H1 (cell line): Measurements from ENCODE around the gene FARS2. TPM values are rescaled to one million over a fixed set of nuclear protein-coding genes. Genes with fewer than 3 reads are reported as not detected.

Source experiments
- CTCF ChIA-PET: fragments of 300-600 bp; sonication (Branson Sonifier 250); formaldehyde crosslinking; loops from one replicate; lab custom pipeline; 2021; ENCODE audit not compliant: partially characterized antibody; lab: Charles Lee
- POLR2A ChIA-PET: fragments of 300-600 bp; sonication (Branson Sonifier 250); formaldehyde crosslinking; loops from one replicate; lab custom pipeline; 2021; ENCODE audit warnings: inconsistent platforms; ENCODE audit not compliant: partially characterized antibody; lab: Charles Lee
- DNase-seq, 2 experiments: peaks; one replicate each; pipeline versions ENCODE4 v3.0.0 to v3.0.0-alpha.2; 2010 to 2022; ENCODE audit warnings: low spot score in 2 of 2, low read depth in 1 of 2, mixed read lengths in 1 of 2
- FAIRE-seq: peaks from 2 replicates; lab custom pipeline; 2011; peaks lifted over from hg19 to GRCh38; lab: Jason Lieb, UNC
- H2AFZ ChIP-seq: 2 replicates; pipeline ENCODE4 v1.8.1; 2012; ENCODE audit warnings: low read length, inconsistent platforms
- H2AK5ac ChIP-seq: 2 replicates; pipeline ENCODE4 v1.6.1; 2013; ENCODE audit warnings: low read depth, low read length
- H2BK120ac ChIP-seq: replicated peaks from 2 replicates; pipeline ENCODE3; 2013; ENCODE audit warnings: low read depth, low read length, inconsistent platforms
- H2BK12ac ChIP-seq: 2 replicates; pipeline ENCODE4 v1.6.1; 2013; ENCODE audit warnings: low read depth, low read length
- H2BK15ac ChIP-seq: 2 replicates; pipeline ENCODE4 v1.6.1; 2013; ENCODE audit warnings: low read length
- H2BK20ac ChIP-seq: 2 replicates; pipeline ENCODE4 v1.6.1; 2013; ENCODE audit warnings: low read length
- H2BK5ac ChIP-seq: 2 replicates; pipeline ENCODE4 v1.6.1; 2013; ENCODE audit warnings: low read depth, low read length
- H3K14ac ChIP-seq: 2 replicates; pipeline ENCODE4 v1.6.1; 2013; ENCODE audit warnings: inconsistent platforms; ENCODE audit not compliant: insufficient read length
- H3K18ac ChIP-seq: 2 replicates; pipeline ENCODE4 v1.6.1; 2013; ENCODE audit warnings: low read length; ENCODE audit errors: extremely low read depth
- H3K23ac ChIP-seq: 2 replicates; pipeline ENCODE4 v1.6.1; 2013; ENCODE audit warnings: inconsistent platforms; ENCODE audit not compliant: insufficient read length
- H3K23me2 ChIP-seq: 2 replicates; pipeline ENCODE4 v1.6.1; 2013; ENCODE audit warnings: low read depth, low read length
- H3K27ac ChIP-seq: 2 replicates; pipeline ENCODE4 v1.6.1; 2011; ENCODE audit warnings: low read depth, low read length, inconsistent platforms
- H3K27me3 ChIP-seq, 4 experiments: replicated peaks in 1 of 4; 1 replicate in 1 of 4; 2 replicates in 3 of 4; pipeline versions ENCODE4 v1.6.1 to v1.8.1; 2011 to 2013; ENCODE audit warnings: low read length in 3 of 4, mild to moderate bottlenecking in 3 of 4, inconsistent platforms in 2 of 4, mixed read lengths in 2 of 4, moderate library complexity in 1 of 4; ENCODE audit not compliant: control insufficient read depth in 3 of 4, insufficient read depth in 3 of 4; ENCODE audit errors: extremely low read depth in 1 of 4
- H3K36me3 ChIP-seq, 4 experiments: 2 replicates each; pipeline versions ENCODE4 v1.6.1 to v1.8.1; 2011 to 2013; ENCODE audit warnings: mild to moderate bottlenecking in 4 of 4, low read length in 3 of 4, moderate library complexity in 2 of 4, control low read depth in 1 of 4, inconsistent platforms in 1 of 4; ENCODE audit not compliant: insufficient read depth in 4 of 4, control insufficient read depth in 2 of 4
- H3K4ac ChIP-seq: replicated peaks from 2 replicates; pipeline ENCODE3; 2013; ENCODE audit warnings: low read length, low read depth, mixed read lengths, inconsistent platforms; ENCODE audit not compliant: insufficient read length
- H3K4me1 ChIP-seq, 4 experiments: replicated peaks in 1 of 4; 1 replicate in 1 of 4; 2 replicates in 3 of 4; pipeline versions ENCODE4 v1.6.1 to v1.8.1; 2011 to 2013; ENCODE audit warnings: low read length in 3 of 4, inconsistent platforms in 2 of 4, mixed read lengths in 1 of 4; ENCODE audit not compliant: insufficient read depth in 4 of 4, control insufficient read depth in 3 of 4
- H3K4me2 ChIP-seq, 2 experiments: 2 replicates each; pipeline versions ENCODE4 v1.6.1 to v1.8.1; 2011 to 2013; ENCODE audit warnings: low read depth in 2 of 2, low read length in 2 of 2, control low read depth in 1 of 2, inconsistent platforms in 1 of 2, mild to moderate bottlenecking in 1 of 2; ENCODE audit not compliant: insufficient read depth in 1 of 2
- H3K4me3 ChIP-seq, 4 experiments: fragments of 200-600, 300-600 bp in 1 of 4; sonication (generic), shearing (Covaris generic), sonication (Bioruptor Twin) in 1 of 4; 2 replicates each; pipeline versions ENCODE4 v1.5.1 to v1.8.1; 2011 to 2016; ENCODE audit warnings: low read length in 4 of 4, low read depth in 3 of 4, control low read depth in 2 of 4, inconsistent platforms in 2 of 4, mild to moderate bottlenecking in 2 of 4, mixed read lengths in 1 of 4, moderate library complexity in 1 of 4; ENCODE audit not compliant: insufficient read depth in 2 of 4; ENCODE audit errors: extremely low read depth in 1 of 4
- H3K56ac ChIP-seq: replicated peaks from 2 replicates; pipeline ENCODE3; 2013; ENCODE audit warnings: low read depth, mild to moderate bottlenecking, mixed read lengths, low read length, inconsistent platforms; ENCODE audit not compliant: insufficient read length
- H3K79me1 ChIP-seq: 2 replicates; pipeline ENCODE4 v1.6.1; 2013; ENCODE audit warnings: low read depth, low read length, control low read depth
- H3K79me2 ChIP-seq, 2 experiments: 2 replicates each; pipeline versions ENCODE4 v1.6.1 to v1.8.1; 2012 to 2013; ENCODE audit warnings: low read length in 2 of 2, mild to moderate bottlenecking in 2 of 2, inconsistent platforms in 1 of 2; ENCODE audit not compliant: insufficient read depth in 2 of 2, control insufficient read depth in 1 of 2
- H3K9ac ChIP-seq, 4 experiments: replicated peaks in 1 of 4; 1 replicate in 1 of 4; 2 replicates in 3 of 4; pipeline versions ENCODE4 v1.6.1 to v1.8.1; 2011 to 2013; ENCODE audit warnings: low read depth in 3 of 4, low read length in 3 of 4, control low read depth in 2 of 4, mild to moderate bottlenecking in 2 of 4, moderate library complexity in 2 of 4, inconsistent platforms in 1 of 4; ENCODE audit errors: extremely low read depth in 1 of 4
- H3K9me3 ChIP-seq, 2 experiments: 2 replicates each; pipeline versions ENCODE4 v1.6.1 to v1.8.1; 2012 to 2013; ENCODE audit warnings: mild to moderate bottlenecking in 2 of 2, moderate library complexity in 2 of 2, control low read depth in 1 of 2, inconsistent platforms in 1 of 2, low read depth in 1 of 2, low read length in 1 of 2, mixed read lengths in 1 of 2; ENCODE audit not compliant: insufficient read depth in 2 of 2
- H4K20me1 ChIP-seq, 2 experiments: replicated peaks in 1 of 2; 2 replicates each; pipeline versions ENCODE3 to v1.8.1; 2011 to 2013; ENCODE audit warnings: inconsistent platforms in 2 of 2, low read length in 2 of 2, mild to moderate bottlenecking in 1 of 2; ENCODE audit not compliant: insufficient read depth in 2 of 2, control insufficient read depth in 1 of 2
- H4K5ac ChIP-seq: 2 replicates; pipeline ENCODE4 v1.6.1; 2013; ENCODE audit warnings: low read length, low read depth, mixed read lengths, inconsistent platforms; ENCODE audit not compliant: insufficient read length
- H4K8ac ChIP-seq: 2 replicates; pipeline ENCODE4 v1.8.0; 2013; ENCODE audit warnings: mild to moderate bottlenecking, moderate library complexity, low read length, inconsistent platforms; ENCODE audit not compliant: insufficient read depth; ENCODE audit errors: extremely low read depth
- H4K91ac ChIP-seq: replicated peaks from 2 replicates; pipeline ENCODE3; 2013; ENCODE audit warnings: low read length, mixed read lengths, inconsistent platforms; ENCODE audit not compliant: insufficient read length
- ASH2L ChIP-seq: fragments of 200-600, 300-600 bp; sonication (generic); IDR thresholded peaks from one replicate; pipeline ENCODE4 v1.7.1; 2017; ENCODE audit warnings: low read length
- BRCA1 ChIP-seq: IDR thresholded peaks from 2 replicates; pipeline ENCODE4 v1.6.1; 2012; ENCODE audit warnings: low read depth, low read length, improper control_type of control experiment
- CHD2 ChIP-seq: IDR thresholded peaks from 2 replicates; pipeline ENCODE4 v1.6.1; 2012; ENCODE audit warnings: low read length, improper control_type of control experiment
- FOSL1 ChIP-seq: IDR thresholded peaks from 2 replicates; pipeline ENCODE4 v1.6.1; 2011; ENCODE audit warnings: mild to moderate bottlenecking, low read depth, low read length, moderate library complexity; ENCODE audit not compliant: insufficient read depth
- GTF2F1 ChIP-seq: IDR thresholded peaks from 2 replicates; pipeline ENCODE4 v1.6.1; 2012; ENCODE audit warnings: low read depth, low read length, improper control_type of control experiment, borderline replicate concordance
- KDM1A ChIP-seq: fragments of 200-600, 300-600 bp; sonication (generic); IDR thresholded peaks from 2 replicates; pipeline ENCODE4 v1.7.1; 2016; ENCODE audit warnings: mild to moderate bottlenecking, low read length, borderline replicate concordance
- RBBP5 ChIP-seq: IDR thresholded peaks from 2 replicates; pipeline ENCODE4 v1.7.1; 2012; ENCODE audit warnings: low read depth, mild to moderate bottlenecking, inconsistent platforms, low read length, moderate library complexity, borderline replicate concordance
- RNF2 ChIP-seq: fragments of 200-900, 300-1000 bp; sonication (generic); IDR thresholded peaks from 2 replicates; pipeline ENCODE4 v1.7.1; 2016; ENCODE audit warnings: borderline replicate concordance, low read depth, mild to moderate bottlenecking, antibody characterized with exemption, low read length; ENCODE audit not compliant: poor library complexity, severe bottlenecking; ENCODE audit errors: missing control alignments
- RXRA ChIP-seq: IDR thresholded peaks from 2 replicates; pipeline ENCODE4 v1.6.1; 2011; ENCODE audit warnings: low read depth, mild to moderate bottlenecking, low read length, moderate library complexity; ENCODE audit not compliant: insufficient read depth
- SIRT6 ChIP-seq: IDR thresholded peaks from one replicate; pipeline ENCODE4 v1.7.1; 2012; ENCODE audit warnings: low read length, inconsistent platforms
- WGBS, 2 experiments: shearing (Covaris generic) in 1 of 2; methylation state at CpG; one replicate each; pipeline versions ENCODE4 v1.1.6 to v1.1.7; 2013 to 2015; ENCODE audit warnings: low lambda C conversion rate in 2 of 2, mixed read lengths in 2 of 2, inconsistent platforms in 1 of 2, low coverage in 1 of 2, missing lambda C conversion rate in 1 of 2; ENCODE audit not compliant: insufficient replicate concordance in 2 of 2, insufficient coverage in 1 of 2, insufficient read length in 1 of 2; ENCODE audit errors: extremely low coverage in 1 of 2, missing lambda C conversion rate in 1 of 2; 5-methylcytosine and 5-hydroxymethylcytosine counted together
- polyA plus RNA-seq, 7 experiments: library from polyadenylated mRNA; depleted of rRNA in 3 of 7; stranded (reverse) in 5 of 7; unstranded in 2 of 7; fragments of >200 nt in 5 of 7; fragments of 200-250 nt in 2 of 7; gene quantifications; 1 replicate in 5 of 7; 2 replicates in 1 of 7; 4 replicates in 1 of 7; pipeline versions ENCODE4 v1.2.1 to v1.2.3, GENCODE V29; 2011 to 2013; ENCODE audit warnings: missing spikeins in 2 of 7, mixed read lengths in 2 of 7
- total RNA-seq: library from RNA; stranded (reverse); fragmentation: NEBNext Ultra II Directional; extraction: Animal tissue kit (Norgen Biotek cat#: 25700); gene quantifications from 2 replicates; pipeline ENCODE4 v1.2.1, GENCODE V29; 2021
- TF ChIP-seq, protein P1 (sequence below): IDR thresholded peaks from 2 replicates; pipeline ENCODE4 v1.6.1; 2012; ENCODE audit warnings: low read length, inconsistent platforms
- TF ChIP-seq, protein P2 (sequence below): IDR thresholded peaks from 2 replicates; pipeline ENCODE4 v1.6.1; 2012; ENCODE audit warnings: inconsistent platforms

Gene FARS2
- total and polyA plus RNA-seq, 2 of the 8 experiments (the other 6 are each of a cell fraction or from before 2014, with no cell fraction given): 11.7 to 14.4 TPM

DNA sequence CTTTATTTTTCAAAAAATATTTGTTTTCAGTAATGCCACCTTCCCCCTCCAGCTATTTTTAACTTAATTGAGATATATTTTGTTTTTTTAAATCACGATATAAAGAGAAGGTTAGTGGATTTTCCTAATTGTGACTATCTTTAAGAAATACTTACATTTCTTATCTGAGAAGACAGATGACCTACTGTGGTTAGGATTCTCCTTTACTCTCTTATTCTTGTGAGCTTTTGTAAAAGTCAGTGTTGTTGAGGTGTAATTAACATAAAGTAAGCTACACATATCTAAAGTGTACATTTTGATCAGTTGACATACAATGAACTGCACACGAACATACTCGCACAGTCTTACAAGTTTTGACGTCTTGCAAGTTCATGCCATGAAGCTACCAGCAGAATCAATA lies 144.7 kb downstream of the FARS2 start:
- no peak overlapping the region for H3K9ac ChIP-seq
- H3K9me3 ChIP-seq: no peaks in the 10 kb centered on the region
- ChIA-PET POLR2A (no interaction called here), CTCF (interaction anchor here (1.2 to 1.4 kb wide), 2 partner anchors 11 to 262 kb away, joined by 3 read pairs; no protein-coding TSS in a partner anchor)
- H3K23ac ChIP-seq: no peak overlapping the region
- H2BK5ac ChIP-seq: no peak overlapping the region
- H2AFZ ChIP-seq: no peak overlapping the region
- peaks cover 0 to 3% (median 0%) of the 10 kb centered on the region in 4 experiments; a peak in 1 of 7 replicates for H3K4me1 ChIP-seq
- no peaks in the 10 kb centered on the region; the same call in 1 of the 2 replicates for H3K79me1 ChIP-seq
- no peaks in the 10 kb centered on the region for H3K36me3 ChIP-seq
- no peak overlapping the region for H2BK12ac ChIP-seq
- H4K8ac ChIP-seq: no peak overlapping the region
- no peaks in the 10 kb centered on the region for H4K20me1 ChIP-seq
- H4K91ac ChIP-seq: no peak overlapping the region
- no peak overlapping the region for H3K18ac ChIP-seq
- no peaks in the 10 kb centered on the region for H3K23me2 ChIP-seq
- no peak for DNase-seq
- H3K27ac ChIP-seq: no peak overlapping the region
- H2BK15ac ChIP-seq: no peak overlapping the region
- H3K4ac ChIP-seq: no peak overlapping the region
- no peak overlapping the region for H2AK5ac ChIP-seq
- FAIRE-seq: no peak
- 95% methylated on average over 4 of the region's 4 CpGs; no CpG with 5 or more reads in 1 of the 2 experiments for WGBS, 2 experiments
- H3K4me3 ChIP-seq: no peak overlapping the region
- H3K14ac ChIP-seq: no peak overlapping the region
- no peak overlapping the region for H3K56ac ChIP-seq
- H4K5ac ChIP-seq: no peak overlapping the region
- no peak overlapping the region for H2BK120ac ChIP-seq
- H2BK20ac ChIP-seq: no peak overlapping the region
- H3K4me2 ChIP-seq: no peak overlapping the region
- H3K79me2 ChIP-seq: no peaks in the 10 kb centered on the region
- no peaks in the 10 kb centered on the region for H3K27me3 ChIP-seq
- TF ChIP-seq BRCA1 (no peak), ASH2L (no peak), SIRT6 (no peak), KDM1A (no peak), RXRA (no peak), CHD2 (no peak), RBBP5 (no peak), GTF2F1 (no peak), FOSL1 (no peak), RNF2 (no peak)
- TF ChIP-seq, protein P1, sequence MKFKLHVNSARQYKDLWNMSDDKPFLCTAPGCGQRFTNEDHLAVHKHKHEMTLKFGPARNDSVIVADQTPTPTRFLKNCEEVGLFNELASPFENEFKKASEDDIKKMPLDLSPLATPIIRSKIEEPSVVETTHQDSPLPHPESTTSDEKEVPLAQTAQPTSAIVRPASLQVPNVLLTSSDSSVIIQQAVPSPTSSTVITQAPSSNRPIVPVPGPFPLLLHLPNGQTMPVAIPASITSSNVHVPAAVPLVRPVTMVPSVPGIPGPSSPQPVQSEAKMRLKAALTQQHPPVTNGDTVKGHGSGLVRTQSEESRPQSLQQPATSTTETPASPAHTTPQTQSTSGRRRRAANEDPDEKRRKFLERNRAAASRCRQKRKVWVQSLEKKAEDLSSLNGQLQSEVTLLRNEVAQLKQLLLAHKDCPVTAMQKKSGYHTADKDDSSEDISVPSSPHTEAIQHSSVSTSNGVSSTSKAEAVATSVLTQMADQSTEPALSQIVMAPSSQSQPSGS: no peak
- TF ChIP-seq, protein P2, sequence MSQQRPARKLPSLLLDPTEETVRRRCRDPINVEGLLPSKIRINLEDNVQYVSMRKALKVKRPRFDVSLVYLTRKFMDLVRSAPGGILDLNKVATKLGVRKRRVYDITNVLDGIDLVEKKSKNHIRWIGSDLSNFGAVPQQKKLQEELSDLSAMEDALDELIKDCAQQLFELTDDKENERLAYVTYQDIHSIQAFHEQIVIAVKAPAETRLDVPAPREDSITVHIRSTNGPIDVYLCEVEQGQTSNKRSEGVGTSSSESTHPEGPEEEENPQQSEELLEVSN: no peak
